Left lung (tissue), 10 donors: ENCODE data around the gene NAIF1. TPM values are rescaled to one million over a fixed set of nuclear protein-coding genes. Genes with fewer than 3 reads are reported as not detected.
A peak's percentile ranks its signal among the peaks of the same experiment; 100 is the strongest.

ENCODE experiments used
- ATAC-seq: fragments of 200-7000 bp; cut with Tn5 transposase; one replicate; pipeline ENCODE4 v1.9.1; 2020; ENCODE audit warnings: moderate library complexity
- DNase-seq, 4 donors: peaks; one replicate each; pipeline ENCODE4 v3.0.0-alpha.2; 2013 to 2020
- H3K27ac ChIP-seq, 2 donors: fragments of 200-600 bp; sonication (generic) in 1 of 2; one replicate each; pipeline versions ENCODE4 v1.5.0 to v1.8.0; 2020 to 2021
- H3K27me3 ChIP-seq, 2 donors: fragments of 200-600 bp; sonication (generic) in 1 of 2; one replicate each; pipeline versions ENCODE4 v1.5.0 to v1.8.0; 2020 to 2021
- H3K36me3 ChIP-seq, 2 donors: fragments of 200-600 bp; sonication (generic) in 1 of 2; one replicate each; pipeline versions ENCODE4 v1.5.0 to v1.8.0; 2020 to 2021
- H3K4me1 ChIP-seq, 2 donors: fragments of 200-600 bp; one replicate each; pipeline ENCODE4 v1.8.0; 2021
- H3K4me3 ChIP-seq, 2 donors: fragments of 200-600 bp; sonication (generic) in 1 of 2; one replicate each; pipeline versions ENCODE4 v1.5.0 to v1.8.0; 2020 to 2021; ENCODE audit warnings: mild to moderate bottlenecking in 1 of 2
- H3K9me3 ChIP-seq, 2 donors: fragments of 200-600 bp; sonication (generic) in 1 of 2; one replicate each; pipeline versions ENCODE4 v1.5.0 to v1.8.0; 2020 to 2021
- intact Hi-C, 2 donors: fragments of 100-400 bp; cut with DNase I; formaldehyde crosslinking; loops; one replicate each; pipeline versions ENCODE4 v1.11.2 to v1.14.2; 2022
- polyA plus RNA-seq, 6 donors: library from polyadenylated mRNA; unstranded; fragments of 120-200 nt; gene quantifications; one replicate each; pipeline ENCODE4 v1.2.1, GENCODE V29; 2013; ENCODE audit not compliant: insufficient read length in 6 of 6
- total RNA-seq, 2 donors: library from RNA; stranded (reverse); fragmentation: NEBNext Ultra II Directional; extraction: Animal tissue kit (Norgen Biotek cat#: 25700); gene quantifications; one replicate each; pipeline ENCODE4 v1.2.1, GENCODE V29; 2021
- TF ChIP-seq, protein P1 (sequence below), 2 donors: fragments of 200-600 bp; sonication (generic) in 1 of 2; IDR thresholded peaks; one replicate each; pipeline versions ENCODE4 v1.5.0 to v1.8.0; 2021; ENCODE audit warnings: antibody characterized with exemption in 2 of 2
- donor health status: DM: no; HTN: yes; CAD: no.
- donor health status: DM: no; HTN: no; CAD: no.

The NAIF1 gene
- total and polyA plus RNA-seq, 8 donors = 7.7 to 11.5 (median 9.4) TPM

DNA sequence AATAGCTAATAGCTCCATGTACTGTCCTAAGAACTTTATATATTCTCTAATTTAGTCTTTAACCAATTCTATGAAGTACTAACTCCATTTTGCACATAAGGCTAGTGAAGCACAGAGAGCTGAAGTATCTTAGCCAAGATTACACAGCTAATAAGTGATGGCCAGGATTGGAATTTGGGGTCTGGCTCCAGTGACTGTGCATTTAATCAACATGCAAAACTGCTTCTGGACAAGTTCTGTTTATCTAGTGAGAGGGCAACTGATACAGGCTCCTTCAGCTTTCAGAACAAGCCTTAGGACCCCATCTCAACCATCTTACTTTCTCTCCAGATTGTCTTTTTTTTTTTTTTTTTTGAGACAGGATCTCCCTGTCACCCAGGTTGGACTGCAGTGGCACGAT lies 22.2 kb upstream of the NAIF1 start:
- DNase-seq = no peak
- no peak overlapping the region for H3K4me3 ChIP-seq
- intact Hi-C loops = no loop called here
- H3K36me3 ChIP-seq = no peaks in the 10 kb centered on the region
- H3K27ac ChIP-seq = no peak overlapping the region
- H3K27me3 ChIP-seq = no peaks in the 10 kb centered on the region
- peaks cover 25 to 55% of the 10 kb centered on the region in 2 donors for H3K4me1 ChIP-seq
- H3K9me3 ChIP-seq = no peaks in the 10 kb centered on the region
- ATAC-seq = no peak
- TF ChIP-seq, protein P1, sequence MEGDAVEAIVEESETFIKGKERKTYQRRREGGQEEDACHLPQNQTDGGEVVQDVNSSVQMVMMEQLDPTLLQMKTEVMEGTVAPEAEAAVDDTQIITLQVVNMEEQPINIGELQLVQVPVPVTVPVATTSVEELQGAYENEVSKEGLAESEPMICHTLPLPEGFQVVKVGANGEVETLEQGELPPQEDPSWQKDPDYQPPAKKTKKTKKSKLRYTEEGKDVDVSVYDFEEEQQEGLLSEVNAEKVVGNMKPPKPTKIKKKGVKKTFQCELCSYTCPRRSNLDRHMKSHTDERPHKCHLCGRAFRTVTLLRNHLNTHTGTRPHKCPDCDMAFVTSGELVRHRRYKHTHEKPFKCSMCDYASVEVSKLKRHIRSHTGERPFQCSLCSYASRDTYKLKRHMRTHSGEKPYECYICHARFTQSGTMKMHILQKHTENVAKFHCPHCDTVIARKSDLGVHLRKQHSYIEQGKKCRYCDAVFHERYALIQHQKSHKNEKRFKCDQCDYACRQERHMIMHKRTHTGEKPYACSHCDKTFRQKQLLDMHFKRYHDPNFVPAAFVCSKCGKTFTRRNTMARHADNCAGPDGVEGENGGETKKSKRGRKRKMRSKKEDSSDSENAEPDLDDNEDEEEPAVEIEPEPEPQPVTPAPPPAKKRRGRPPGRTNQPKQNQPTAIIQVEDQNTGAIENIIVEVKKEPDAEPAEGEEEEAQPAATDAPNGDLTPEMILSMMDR (IDR thresholded peaks at IDR 0.05) = no peak

- intact Hi-C loops = no loop called here
- peak overlapping the region in 1 of 2 donors; percentile 30 for H3K27ac ChIP-seq
- TF ChIP-seq, protein P1 (IDR thresholded peaks at IDR 0.05) = no peak
Measured at GRCh38 chr9:128088253-128088945, 21.3 kb upstream of the NAIF1 start.

GRCh38 chr9:128087262-128087661 lies 20.1 kb upstream of the NAIF1 start:
- ATAC-seq = no peak

More at GRCh38 chr9:128088253-128088945, 21.3 kb upstream of the NAIF1 start:
- peaks cover 18 to 51% of the 10 kb centered on the region in 2 donors for H3K4me1 ChIP-seq
- DNase-seq (no peak), ATAC-seq (no peak)
- no peaks in the 10 kb centered on the region for H3K36me3 ChIP-seq
- H3K9me3 ChIP-seq = no peaks in the 10 kb centered on the region
- H3K27me3 ChIP-seq = no peaks in the 10 kb centered on the region
- H3K4me3 ChIP-seq = no peak overlapping the region

GRCh38 chr9:128085943-128086342 lies 18.8 kb upstream of the NAIF1 start:
- TF ChIP-seq, protein P1 (IDR thresholded peaks at IDR 0.05) = no peak
- intact Hi-C loops = no loop called here
- Histone ChIP-seq H3K9me3 (no peaks in the 10 kb centered on the region), H3K27me3 (no peaks in the 10 kb centered on the region), H3K36me3 (no peaks in the 10 kb centered on the region), H3K4me1 (peaks cover 4 to 48% of the 10 kb centered on the region in 2 donors), H3K27ac (no peak overlapping the region), H3K4me3 (no peak overlapping the region)
- DNase-seq (no peak), ATAC-seq (no peak)

More at GRCh38 chr9:128087262-128087661, 20.1 kb upstream of the NAIF1 start:
- no peak overlapping the region for H3K4me3 ChIP-seq
- DNase-seq = no peak
- TF ChIP-seq, protein P1 (IDR thresholded peaks at IDR 0.05) = no peak
- no peaks in the 10 kb centered on the region for H3K9me3 ChIP-seq
- no peaks in the 10 kb centered on the region for H3K27me3 ChIP-seq
- intact Hi-C loops = no loop called here
- no peaks in the 10 kb centered on the region for H3K36me3 ChIP-seq
- H3K27ac ChIP-seq = no peak overlapping the region
- peaks cover 9 to 48% of the 10 kb centered on the region in 2 donors for H3K4me1 ChIP-seq

DNA sequence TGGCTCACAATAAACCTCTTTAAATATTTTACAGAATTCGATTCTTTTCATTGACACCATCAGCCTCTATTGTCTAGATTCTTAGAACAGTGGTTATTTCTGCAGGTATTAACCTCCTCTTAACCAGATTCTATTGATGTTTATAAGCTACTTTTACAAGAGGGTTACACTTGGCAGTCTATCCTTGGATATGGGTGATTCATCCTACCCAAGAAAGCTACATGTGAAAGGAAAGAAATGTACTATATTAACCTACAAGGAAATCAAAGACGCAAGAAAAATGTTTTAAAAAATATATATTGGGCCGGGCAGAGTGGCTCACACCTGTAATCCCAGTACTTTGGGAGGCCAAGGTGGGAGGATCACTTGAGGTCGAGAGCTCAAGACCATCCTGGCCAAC lies 17.6 kb upstream of the NAIF1 start:
- TF ChIP-seq, protein P1 (IDR thresholded peaks at IDR 0.05) = no peak
- Histone ChIP-seq H3K27ac (no peak overlapping the region), H3K4me3 (no peak overlapping the region), H3K27me3 (no peaks in the 10 kb centered on the region), H3K36me3 (no peaks in the 10 kb centered on the region), H3K9me3 (no peaks in the 10 kb centered on the region), H3K4me1 (peaks cover 7 to 55% of the 10 kb centered on the region in 2 donors)
- DNase-seq (no peak), ATAC-seq (no peak)
- intact Hi-C loops = no loop called here
